ENCODE data around the gene TIMELESS.
"Not testable (repeated sequence)": the region's sequence is repeated elsewhere in the genome, so short reads cannot be mapped to it uniquely, and the experiment has no call there.

The TIMELESS gene

DNA sequence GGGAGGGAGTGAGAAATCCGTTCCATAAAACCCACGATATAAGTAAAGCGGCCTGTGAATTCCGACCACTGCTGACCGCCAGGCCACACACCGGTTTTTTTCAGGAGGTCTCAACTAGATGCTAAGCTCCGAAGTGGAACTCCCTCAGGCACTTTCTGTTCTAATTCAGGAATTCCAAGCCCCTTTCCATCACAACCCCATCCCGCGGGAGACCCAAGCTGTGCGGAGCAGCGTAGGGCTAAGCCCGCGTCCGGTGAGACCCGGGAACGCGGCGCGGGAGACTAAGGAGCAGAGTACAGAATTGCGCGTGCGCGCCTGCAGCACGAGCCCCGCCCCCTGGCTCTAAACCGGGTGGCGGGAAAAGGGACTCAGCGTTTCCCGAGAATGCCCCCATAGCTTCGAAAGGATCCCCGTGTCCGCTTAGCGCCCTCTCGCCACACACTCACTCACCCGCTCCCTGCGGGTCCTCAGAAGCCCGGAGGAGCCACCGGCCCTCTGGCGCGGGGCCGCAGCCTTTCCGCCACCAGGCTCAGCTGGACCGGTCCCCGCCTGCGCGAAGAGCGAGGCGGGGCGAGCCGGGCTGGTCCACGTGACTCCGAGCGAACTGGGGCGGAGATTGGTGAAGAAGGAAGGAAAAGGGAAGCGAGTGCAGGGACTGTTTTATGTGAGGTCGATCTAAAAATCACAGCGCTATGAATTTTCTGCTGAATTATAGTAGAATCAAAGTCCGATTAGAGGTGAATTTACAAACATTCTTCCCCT, at the start of gene TIMELESS:
TIMELESS (minus strand) TSS at position 567 of the 762 bp plus-strand sequence. CDS start 15,256 bp downstream, outside the sequence.
- peak; percentile 88 for DNase-seq

DNA sequence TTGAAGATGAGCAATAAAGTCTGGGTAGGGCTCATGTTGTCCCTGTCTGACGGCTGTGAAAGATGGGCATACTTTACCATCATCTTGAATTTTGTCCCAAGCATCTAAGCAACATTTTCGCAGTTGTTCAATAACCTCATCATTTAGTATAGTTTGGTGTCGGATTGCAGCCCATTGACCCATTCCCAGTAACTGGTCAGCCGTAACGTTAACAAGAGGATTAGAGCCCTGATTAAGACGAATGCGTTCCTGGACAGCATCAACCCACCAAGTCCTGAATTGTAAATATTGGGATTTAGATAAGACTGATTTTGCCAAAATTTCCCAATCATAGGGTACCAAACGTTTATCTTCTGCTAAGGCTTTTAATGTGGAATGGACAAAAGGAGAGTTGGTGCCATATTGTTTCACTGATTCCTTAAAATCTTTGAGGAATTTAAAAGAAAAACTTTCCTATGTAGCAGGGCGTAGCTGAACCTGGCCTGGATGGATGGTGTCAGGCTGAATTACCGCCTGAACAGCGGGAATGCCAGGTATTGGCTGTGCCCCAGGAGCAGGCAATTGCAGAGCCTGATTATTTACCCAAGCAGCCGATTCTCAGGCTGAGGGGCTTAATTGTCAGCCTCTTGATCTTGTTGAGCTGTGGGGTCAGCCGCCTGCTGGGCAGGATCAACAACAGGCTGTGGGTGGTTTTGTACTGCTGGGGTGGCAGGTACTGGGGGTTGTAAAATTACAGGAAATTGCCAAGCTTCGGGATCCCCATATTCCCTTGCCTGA, 49.1 kb upstream of the TIMELESS start:
- DNase-seq: peak; percentile 70

- DNase-seq: peak; percentile 1
Measured at GRCh38 chr12:56496704-56497103, 47.5 kb upstream of the TIMELESS start.

DNA sequence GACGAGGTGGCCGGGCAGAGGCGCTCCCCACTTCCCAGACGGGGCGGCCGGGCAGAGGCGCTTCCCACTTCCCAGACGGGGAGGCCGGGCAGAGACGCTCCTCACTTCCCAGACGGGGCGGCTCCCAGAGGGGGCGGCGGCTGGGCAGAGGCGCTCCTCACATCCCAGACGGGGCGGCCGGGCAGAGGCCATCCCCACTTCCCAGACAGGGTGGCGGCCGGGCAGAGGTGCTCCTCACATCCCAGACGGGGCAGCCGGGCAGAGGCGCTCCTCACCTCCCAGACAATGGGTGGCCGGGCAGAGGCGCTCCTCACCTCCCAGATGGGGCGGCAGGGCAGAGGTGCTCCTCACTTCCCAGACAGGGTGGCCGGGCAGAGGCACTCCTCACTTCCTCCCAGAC, 45.3 kb upstream of the TIMELESS start:
- DNase-seq: not testable (repeated sequence)

DNA sequence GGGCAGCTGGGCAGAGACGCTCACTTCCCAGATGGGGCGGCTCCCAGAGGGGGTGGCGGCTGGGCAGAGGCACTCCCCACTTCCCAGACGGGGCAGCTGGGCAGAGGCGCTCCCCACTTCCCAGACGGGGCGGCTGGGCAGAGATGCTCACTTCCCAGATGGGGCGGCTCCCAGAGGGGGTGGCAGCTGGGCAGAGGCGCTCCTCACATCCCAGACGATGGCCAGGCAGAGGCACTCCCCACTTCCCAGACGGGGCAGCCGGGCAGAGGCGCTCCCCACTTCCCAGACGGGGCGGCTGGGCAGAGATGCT, 44.8 kb upstream of the TIMELESS start:
- not testable (repeated sequence) for DNase-seq

DNA sequence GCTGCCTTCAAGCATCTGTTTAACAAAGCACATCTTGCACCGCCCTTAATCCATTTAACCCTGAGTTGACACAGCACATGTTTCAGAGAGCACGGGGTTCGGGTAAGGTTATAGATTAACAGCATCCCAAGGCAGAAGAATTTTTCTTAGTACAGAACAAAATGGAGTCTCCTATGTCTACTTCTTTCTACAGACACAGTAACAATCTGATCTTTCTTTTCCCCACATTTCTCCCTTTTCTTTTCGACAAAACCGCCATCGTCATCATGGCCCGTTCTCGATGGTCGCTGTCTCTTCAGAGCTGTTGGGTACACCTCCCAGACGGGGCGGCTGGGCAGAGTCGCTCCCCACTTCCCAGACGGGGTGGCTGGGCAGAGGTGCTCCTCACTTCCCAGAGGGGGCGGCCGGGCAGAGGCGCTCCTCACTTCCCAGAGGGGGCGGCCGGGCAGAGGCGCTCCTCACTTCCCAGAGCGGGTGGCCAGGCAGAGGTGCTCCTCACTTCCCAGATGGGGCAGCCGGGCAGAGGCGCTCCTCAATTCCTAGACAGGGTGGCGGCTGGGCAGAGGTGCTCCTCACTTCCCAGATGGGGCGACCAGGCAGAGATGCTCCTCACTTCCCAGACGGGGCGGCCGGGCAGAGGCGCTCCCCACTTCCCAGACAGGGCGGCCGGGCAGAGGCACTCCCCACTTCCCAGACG, 44.3 kb upstream of the TIMELESS start:
- not testable (repeated sequence) for DNase-seq

- no peak for DNase-seq
Measured at GRCh38 chr12:56490360-56490759, 41.1 kb upstream of the TIMELESS start.

GRCh38 chr12:56488041-56488955, 39.1 kb upstream of the TIMELESS start, which contains the start of gene GLS2:
GLS2 (minus strand) TSS chr12:56488161; CDS start chr12:56488118, 43 bp downstream.
- peak; percentile 71 for DNase-seq

DNA sequence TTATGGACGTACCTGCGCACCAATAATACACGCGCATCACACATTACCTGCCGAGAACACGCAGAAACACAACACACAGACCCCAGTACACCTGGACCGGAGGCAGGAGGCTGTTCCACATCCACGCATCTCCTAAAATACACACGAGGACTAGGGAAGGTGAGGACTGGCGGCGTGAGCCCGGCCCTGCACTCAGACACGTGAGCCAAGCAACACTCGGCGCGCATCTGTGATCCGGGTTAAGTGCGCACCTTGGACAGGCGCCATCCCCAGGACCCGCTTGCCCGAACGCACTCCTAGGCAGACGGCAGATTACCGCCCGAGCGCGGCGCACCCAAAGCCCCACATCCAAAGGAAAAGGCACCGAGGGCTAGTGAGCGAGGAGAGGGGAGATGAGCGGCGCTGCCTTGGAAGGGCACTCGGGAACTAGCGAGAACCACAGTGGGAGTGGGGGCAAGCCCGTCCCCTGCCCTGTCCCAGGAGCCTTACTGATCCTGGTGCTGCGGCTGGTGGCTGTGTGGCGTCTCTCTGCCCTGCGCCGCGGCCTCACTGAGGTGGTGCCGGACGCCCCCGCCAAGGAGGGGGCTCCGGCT, 38.3 kb upstream of the TIMELESS start:
- peak; percentile 45 for DNase-seq

DNA sequence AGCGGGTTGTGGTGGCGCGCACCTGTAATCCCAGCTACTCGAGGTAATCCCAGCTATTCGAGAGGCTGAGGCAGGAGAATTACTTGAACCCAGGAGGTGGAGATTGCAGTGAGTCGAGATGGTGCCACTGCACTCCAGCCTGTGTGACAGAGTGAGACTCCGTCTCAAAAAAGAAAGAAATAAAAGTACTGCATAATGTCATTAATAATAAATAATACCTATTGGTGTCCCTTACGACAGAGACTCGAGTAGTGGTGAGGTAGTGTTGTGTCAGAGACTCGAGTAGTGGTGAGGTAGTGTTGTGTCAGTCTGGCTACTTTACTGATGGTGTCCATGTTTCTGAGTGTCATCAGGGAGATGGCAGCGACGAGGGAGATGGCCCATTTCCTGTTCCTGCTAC, 37.5 kb upstream of the TIMELESS start:
- no peak for DNase-seq

GRCh38 chr12:56484566-56484965, 35.3 kb upstream of the TIMELESS start:
- DNase-seq: no peak

- DNase-seq: no peak
Measured at GRCh38 chr12:56479625-56480024, 30.4 kb upstream of the TIMELESS start.

DNA sequence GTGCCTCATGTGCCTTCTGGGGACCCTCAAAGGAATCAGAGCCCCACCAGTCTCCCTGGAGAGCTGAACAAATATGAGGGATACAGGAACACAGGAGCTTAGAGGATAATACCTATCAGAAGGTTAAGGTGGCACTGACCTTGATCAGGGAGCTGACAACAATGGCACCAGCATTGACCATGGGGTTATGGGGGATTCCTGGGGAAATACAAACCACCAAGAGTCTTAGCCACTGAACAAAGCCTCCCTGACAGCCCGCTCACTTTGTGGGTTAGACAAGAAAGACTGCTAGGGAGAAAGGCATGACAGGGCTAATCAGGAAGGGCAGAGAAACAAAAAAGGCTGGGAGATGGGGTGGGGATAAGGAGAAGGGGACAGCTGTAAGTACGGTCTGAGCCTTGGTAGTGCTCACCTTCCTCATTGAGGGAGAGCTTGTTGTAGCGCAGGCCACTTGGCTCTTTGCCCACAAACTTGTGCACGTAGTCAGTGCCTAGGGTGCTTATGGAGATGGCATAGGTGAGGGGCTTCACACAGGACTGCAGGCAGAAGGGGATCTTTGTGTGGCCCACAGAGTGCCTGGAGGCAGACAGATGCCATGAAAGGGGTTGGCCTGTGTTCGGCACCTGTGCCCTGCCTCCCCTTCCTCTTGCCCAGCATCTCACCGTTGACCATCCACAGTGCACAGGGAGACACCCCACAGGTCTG, 28.4 kb upstream of the TIMELESS start:
- DNase-seq: no peak

DNA sequence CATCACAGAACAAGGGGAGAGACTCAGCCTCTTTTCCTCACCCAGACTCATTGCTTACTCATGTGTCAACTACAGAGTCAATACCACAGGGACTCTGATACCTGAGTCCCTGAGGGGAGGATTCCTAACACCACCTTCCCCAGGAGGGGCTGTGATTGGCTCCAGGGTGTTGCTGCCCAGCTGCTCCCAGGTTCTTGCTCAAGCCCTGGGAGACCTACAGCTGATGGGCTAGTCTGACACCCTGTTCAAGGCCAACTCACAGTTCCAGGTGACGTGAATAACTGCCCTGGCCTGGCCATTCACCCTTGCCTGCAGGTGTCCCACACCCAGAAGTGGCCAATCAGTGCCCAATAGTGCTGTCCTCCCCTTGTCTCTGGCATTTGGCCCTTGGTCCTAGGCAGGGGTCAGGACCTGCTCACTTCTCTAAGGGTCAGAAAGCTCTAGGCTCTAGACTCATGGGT, 27.8 kb upstream of the TIMELESS start:
- DNase-seq: no peak

- no peak for DNase-seq
Measured at GRCh38 chr12:56476143-56476542, 26.9 kb upstream of the TIMELESS start.

- DNase-seq: no peak
Measured at GRCh38 chr12:56474389-56474788, 25.2 kb upstream of the TIMELESS start.

- DNase-seq: no peak
Measured at GRCh38 chr12:56469007-56469930, 20.0 kb upstream of the TIMELESS start.

DNA sequence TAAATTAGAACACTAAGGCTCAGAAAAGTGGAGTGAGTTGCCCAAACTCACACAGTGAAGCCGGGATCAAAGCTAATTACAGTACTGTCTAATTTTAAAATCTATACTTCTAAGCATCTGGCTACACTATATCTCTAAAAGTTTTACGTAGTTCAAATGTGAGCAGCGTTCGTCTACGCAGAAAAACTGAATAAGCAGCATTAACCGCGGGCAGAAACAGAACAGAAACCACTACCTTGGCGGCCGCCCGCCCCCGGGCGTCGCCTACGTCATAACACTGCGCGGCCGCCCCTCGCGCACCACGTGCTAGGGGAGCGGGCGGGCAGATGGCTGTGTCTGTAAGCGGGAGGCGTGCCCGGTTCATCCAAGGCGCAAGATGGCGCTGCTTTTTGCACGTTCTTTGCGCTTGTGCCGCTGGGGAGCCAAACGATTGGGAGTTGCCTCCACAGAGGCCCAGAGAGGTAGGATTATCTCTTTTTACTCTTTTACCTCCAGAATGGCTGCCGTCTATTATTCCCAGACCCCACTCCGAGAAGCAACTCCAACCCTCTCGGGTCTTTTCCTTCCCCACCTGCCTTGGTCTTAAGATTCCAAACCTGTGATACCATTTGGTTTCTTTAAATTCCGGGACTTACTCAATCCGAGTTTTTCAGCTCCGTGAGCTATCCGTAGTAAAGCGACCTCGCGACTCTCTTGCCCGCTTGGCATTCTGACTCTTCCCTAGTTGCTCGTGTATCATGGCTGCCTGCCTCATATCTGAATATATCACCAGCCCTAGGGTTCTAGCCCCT, 19.2 kb upstream of the TIMELESS start, which contains the start of gene SPRYD4:
SPRYD4 (plus strand) TSS at position 363 of the 791 bp plus-strand sequence; CDS start at position 377, 14 bp downstream.
- peak; percentile 93 for DNase-seq

- no peak for DNase-seq
Measured at GRCh38 chr12:56462565-56462964, 13.3 kb upstream of the TIMELESS start.

All from COR-L47 (cell line).